Stimulated activated CD8-positive, alpha-beta memory T cell treated with anti-CD3 and anti-CD28 coated beads, Interleukin-4, amount 100 ng/mL, for 4 hours (primary cell): ENCODE data around the gene TIAM1.
A peak's percentile ranks its signal among the peaks of the same experiment; 100 is the strongest.

ENCODE experiments used
- DNase-seq, 2 donors: peaks; one replicate each; pipeline ENCODE4 v3.0.0-alpha.2; 2020; ENCODE audit warnings: low read depth in 2 of 2, low spot score in 1 of 2

Gene TIAM1

DNA sequence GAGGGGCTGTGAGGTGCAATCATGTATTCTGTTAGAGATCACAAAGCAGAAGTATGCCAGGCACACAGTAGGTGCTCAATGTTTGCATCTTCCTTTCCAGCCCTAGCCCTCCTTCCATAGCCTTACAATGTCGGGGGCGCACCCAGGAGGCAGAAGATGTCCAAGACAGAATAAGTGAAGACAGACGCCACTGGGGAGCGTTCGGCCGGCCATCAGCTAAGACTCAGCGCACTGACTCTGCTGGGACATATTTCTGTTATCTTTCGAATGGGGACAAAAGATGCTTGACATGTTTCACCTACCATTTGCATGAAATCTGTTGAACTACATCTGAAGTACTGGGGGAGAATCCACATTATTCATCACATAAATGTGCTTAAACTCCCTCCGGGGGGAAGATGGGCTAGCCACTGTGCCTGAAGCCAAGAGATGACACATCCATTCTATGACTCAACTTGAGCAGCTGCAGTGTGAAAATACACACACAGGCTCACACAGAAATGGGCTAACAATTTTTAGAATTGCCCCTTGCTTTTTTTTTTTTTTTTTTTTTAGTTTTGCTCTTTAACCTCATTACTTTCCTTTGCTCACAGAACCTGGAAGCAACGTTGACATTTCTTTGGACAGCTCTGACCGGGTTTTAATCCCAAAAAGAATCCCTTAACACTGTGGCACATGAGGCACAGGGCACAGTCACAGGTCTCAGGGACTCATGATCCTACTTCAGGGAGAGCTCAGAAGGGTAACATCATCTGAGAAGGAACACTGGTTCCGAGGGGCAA is 7.9 kb downstream of the TIAM1 start:
- DNase-seq = no peak

GRCh38 chr21:31334648-31335121 is 9.4 kb downstream of the TIAM1 start:
- no peak for DNase-seq

DNA sequence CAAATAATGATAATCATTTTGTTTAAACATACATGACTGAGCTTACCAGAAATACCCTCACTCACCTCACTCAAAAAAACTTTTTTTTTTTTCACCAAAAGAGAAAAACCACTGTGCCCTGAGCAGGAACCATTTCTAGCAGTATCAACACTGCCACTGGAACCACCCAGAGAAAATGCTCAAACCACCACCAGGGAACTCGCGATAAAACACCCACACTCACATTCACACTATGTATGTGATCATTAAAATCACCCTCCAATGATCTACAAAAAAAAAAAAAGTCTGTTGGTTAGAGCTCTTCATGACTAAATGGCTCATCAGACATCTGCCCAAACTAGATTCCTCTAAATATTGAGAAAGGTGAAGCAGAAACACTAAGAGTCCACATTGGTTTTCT is 11.5 kb downstream of the TIAM1 start:
- DNase-seq = no peak

GRCh38 chr21:31331231-31331630 is 12.8 kb downstream of the TIAM1 start:
- DNase-seq = no peak

DNA sequence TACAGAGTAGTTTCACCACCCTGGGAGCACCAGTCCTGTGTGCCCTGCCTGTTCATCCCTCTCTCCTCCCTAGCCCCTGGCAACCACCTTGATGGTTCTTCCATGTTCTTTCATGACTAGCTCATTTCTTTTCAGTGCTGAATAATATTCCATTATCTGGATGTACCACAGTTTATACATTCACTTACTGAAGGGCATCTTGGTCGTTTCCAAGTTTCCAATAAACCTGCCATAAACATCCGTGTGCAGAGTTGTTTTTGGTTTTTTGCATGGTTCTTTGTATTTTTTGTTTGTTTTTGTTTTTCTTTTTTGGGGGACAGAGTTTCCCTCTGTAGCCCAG is 13.9 kb downstream of the TIAM1 start:
- DNase-seq = no peak

- no peak for DNase-seq
Observed at GRCh38 chr21:31329456-31330143, 14.5 kb downstream of the TIAM1 start.

GRCh38 chr21:31326522-31327242 is 17.4 kb downstream of the TIAM1 start:
- peak in 1 of 2 donors; percentile 25 for DNase-seq

DNA sequence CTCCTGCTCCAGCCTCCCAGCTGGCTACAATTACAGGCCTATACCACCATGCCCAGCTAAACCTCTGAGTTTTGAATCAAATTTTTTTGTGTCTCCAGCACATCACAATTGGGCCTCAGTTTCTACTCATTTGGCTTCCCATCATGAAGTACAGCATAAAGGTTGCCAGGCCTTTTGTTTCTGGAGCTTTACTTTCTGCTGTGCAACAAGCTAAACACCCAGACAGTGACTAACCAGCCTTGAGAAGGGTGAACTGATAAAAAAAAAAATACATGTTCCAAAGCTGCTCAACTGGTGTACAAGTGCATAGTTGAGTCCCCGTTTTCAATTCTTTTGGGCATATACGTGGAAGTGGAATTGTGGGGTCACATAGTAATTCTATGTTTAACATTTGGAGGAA is 25.1 kb downstream of the TIAM1 start:
- DNase-seq = no peak

- no peak for DNase-seq
Observed at GRCh38 chr21:31317688-31318087, 26.4 kb downstream of the TIAM1 start.

DNA sequence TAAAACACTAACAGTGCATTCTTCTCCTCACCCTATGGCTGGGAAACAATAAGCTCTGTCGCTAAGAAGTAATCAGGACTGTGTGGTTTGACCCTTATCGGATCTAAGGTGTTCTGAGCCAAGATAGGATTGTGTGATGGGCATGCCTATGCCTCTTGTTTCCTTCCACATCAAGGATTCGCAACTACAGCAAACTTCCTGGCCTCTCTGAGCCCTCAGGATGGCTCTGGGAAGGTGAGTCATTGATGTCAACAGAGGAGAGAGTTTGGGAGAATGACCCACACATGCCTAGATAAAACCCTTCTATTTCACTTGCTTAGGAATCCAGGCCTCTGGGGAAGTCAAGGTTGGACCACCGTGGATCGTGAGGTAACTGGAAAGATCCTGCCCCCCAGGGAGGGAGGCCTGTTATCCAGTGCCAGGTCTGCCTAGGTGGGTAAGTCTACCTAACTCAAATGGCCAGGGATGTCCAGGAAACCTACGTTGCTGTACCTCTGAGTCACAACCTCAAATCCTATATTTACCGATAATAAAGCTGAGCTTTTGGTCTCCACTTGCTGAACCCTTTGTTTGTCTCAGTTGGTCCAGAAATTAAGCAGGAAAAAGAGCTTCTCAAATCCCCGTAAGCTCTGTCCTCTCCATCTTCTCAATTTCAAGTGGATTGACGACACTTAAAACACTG is 27.4 kb downstream of the TIAM1 start:
- no peak for DNase-seq

DNA sequence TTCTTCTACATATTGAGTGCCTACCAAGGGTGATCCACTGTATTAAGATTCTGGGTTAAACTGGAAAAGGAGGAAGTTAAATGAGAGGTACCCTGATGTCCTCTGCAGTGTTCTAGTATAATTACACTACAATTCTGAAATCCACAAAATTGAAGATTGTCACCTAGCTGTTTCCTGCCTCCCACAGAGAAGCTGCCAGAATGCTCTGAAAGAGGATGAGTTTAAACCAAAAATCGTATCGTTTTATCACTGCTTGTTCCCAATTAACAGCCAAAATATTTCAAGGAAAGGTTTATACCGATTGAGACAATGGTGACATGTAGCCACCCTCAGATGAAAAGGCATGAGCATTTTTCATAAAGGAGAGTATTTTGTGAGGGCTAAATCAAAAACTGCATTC is 28.0 kb downstream of the TIAM1 start:
- no peak for DNase-seq

DNA sequence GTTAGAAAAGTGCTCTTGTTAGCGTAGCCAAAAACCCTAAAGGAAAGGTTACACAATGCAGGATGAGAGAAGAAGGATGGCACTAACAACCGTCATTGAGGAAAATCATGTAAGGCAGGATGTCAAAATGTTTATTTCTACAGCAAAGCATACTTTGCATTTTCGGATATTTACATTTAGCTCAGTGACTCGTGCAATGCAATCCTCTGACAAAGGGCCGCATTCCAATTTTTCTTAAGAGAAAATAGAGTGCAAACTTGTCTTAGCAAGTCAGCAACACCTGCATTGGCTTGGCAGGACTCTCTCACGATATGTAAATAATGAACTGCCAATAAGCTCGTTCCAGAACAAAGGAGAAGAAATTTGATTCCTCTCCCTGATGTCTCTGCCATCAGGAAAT is 33.3 kb downstream of the TIAM1 start:
- DNase-seq = no peak

GRCh38 chr21:31308584-31308983 is 35.5 kb downstream of the TIAM1 start:
- DNase-seq = no peak

- DNase-seq = no peak
Observed at GRCh38 chr21:31305888-31306287, 38.2 kb downstream of the TIAM1 start.

DNA sequence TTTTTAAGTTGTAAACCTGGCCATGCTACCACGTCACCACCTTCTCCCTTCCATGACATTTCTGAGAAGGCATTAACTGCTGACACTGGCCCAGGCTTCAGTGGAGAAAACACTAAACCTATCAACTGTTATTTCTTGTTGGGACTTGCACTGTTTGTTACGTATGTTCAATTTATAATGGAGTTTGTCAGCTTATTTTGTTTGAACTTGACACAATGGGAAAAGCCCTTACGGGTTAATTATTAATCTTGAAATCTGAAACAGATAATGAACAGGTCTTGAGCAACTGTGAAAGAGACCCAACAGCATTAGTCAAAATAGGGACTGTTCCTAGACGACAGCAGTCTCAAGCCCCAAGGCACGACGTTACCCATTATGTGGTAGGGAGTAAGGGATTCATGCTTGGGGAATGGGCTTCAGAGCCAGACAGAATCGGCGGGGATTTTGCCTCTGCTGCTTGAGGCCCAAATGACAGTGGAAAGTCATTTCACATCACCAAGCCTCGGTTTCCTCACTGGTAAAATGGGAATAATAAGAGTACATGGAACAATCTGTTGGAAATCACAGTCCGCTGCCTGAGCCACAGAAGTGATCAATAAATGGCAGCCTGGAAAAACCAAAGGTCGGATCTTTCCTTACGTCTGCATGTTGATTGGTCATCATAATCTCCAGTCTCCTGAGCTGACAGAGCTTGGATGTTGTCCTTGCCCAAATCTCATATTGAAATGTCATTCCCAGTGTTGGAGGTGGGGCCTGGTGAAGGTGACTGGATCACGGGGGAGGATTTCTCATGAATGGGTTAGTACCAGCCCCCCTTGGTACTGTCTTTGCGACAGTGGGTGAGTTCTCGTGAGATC is 44.5 kb downstream of the TIAM1 start:
- no peak for DNase-seq

DNA sequence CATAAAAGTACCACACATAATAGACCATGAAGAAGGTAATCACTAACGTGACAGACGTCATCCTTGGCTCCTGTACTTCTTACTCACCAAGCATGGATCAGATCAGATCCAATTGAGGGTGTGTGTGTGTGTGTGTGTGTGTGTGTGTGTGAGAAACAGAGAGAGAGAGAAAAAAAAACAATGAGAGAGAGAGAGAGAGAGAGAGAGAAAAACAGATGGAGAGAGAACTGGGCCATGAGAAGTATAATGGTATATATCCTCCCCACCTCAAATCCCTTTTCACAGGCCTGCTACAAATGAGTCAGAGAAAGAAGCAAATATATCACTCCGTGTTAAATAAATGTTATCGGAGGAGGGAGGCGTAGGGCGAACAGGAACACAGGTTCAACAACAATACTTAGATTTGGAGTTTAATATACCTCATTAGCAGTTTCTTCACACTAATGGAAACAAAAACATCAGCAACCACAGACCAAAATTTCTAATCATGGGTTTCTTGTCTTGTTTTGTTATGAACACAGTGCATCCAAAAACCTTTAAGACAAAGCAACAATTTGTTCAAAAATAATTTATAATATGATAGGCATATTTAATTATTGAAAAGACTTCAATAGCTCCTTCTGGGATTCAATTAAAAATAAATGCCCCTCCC is 45.3 kb downstream of the TIAM1 start:
- DNase-seq = no peak

DNA sequence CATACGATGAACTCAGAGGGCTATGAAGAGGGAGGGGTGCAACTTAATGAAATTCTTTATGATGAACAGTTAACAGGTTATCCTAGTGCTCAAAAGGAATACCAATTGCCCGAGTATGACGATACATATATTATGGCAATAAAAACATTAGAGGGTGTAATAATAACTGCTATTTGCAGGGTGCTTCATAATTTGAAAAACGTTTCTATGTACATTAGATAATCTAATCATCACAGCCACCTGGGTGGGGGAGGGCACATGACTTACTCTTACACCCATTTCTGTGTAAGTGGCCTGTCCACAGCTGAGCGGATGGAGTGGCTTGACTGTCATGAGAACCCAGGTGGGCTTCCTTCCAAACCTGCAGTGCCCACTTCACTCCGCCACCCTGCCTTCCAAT is 46.3 kb downstream of the TIAM1 start:
- DNase-seq = no peak

DNA sequence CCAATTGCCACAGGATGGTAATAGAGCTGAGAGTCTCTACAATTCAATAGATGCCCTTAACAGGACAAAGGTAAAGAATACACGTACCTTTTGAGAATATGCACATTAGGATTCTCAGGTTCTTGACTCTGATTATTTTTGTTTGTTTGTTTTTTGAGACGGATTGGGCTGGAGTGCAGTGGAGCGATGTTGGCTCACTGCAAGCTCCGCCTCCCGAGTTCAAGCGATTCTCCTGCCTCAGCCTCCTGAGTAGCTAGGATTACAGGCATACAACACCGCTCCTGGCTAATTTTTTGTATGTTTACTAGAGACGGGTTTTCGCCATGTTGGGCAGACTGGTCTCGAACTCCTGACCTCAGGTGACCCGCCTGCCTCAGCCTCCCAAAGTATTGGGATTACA is 48.4 kb downstream of the TIAM1 start:
- no peak for DNase-seq

GRCh38 chr21:31294691-31295090 is 49.4 kb downstream of the TIAM1 start:
- DNase-seq = no peak

GRCh38 chr21:31293986-31294385 is 50.1 kb downstream of the TIAM1 start:
- peak; percentile 12 to 29 for DNase-seq
